ENCODE results near the gene SH2D3A. TPM values are rescaled to one million over a fixed set of nuclear protein-coding genes. Genes with fewer than 3 reads are reported as not detected.

SH2D3A gene
- total and polyA plus RNA-seq, 2 donors (not counting 3 experiments of a cell fraction or from before 2014, with no cell fraction given), result 0.04 to 0.53 TPM

DNA sequence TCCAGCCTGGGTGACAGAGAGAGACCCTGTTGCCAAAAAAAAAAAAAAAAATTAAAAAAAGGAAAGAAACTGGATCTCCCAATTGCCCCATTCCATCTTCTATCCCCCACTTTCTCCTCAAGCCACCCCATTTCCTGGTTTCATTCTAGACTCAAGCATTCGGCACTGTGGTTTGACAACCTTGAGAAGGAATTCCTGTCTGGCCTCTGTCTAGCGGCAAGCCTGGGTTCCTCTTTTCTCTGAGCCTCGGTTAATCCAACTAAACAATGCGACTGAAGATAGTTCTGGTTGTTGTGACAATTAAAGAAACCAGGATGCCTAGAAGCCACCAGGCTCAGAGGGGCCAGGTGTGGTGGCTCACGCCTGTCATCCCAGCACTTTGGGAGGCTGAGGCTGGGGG, 43.5 kb downstream of the SH2D3A start:
- ChIA-PET POLR2A (no interaction called here), CTCF (no interaction called here)
- Histone ChIP-seq H3K9me1 (replicated peaks; ENCODE audit: control insufficient read depth, extremely low read depth, insufficient read depth, low read length) (no peaks in the 10 kb centered on the region), H3K27me3 (ENCODE audit: control insufficient read depth in 2 of 2, insufficient read depth in 2 of 2, low read length in 2 of 2) (no peaks in the 10 kb centered on the region), H3K4me2 (ENCODE audit: insufficient read depth, low read length) (no peak overlapping the region), H3K4me3 (replicated peaks in 1 of 3; ENCODE audit: insufficient read depth in 1 of 3, low read depth in 1 of 3, low read length in 3 of 3) (no peak overlapping the region), H3K4me1 (ENCODE audit: control insufficient read depth, extremely low read depth, insufficient read depth, low read length) (no peaks in the 10 kb centered on the region), H3K9ac (replicated peaks; ENCODE audit: extremely low read depth, insufficient read depth, low read length) (no peak overlapping the region), H3K27ac (ENCODE audit: insufficient read depth, low read depth, low read length) (no peak overlapping the region), H2AFZ (ENCODE audit: low read depth, low read length) (no peak overlapping the region), H3K9me3 (replicated peaks; ENCODE audit: control insufficient read depth, insufficient read depth, low read length) (no peaks in the 10 kb centered on the region), H3K79me2 (ENCODE audit: control insufficient read depth, insufficient read depth, low read length) (no peaks in the 10 kb centered on the region), H4K20me1 (replicated peaks; ENCODE audit: control insufficient read depth, extremely low read depth, insufficient read depth, low read length) (no peaks in the 10 kb centered on the region), H3K36me3 (ENCODE audit: control insufficient read depth in 2 of 2, extremely low read depth in 1 of 2, insufficient read depth in 2 of 2, low read length in 2 of 2) (no peaks in the 10 kb centered on the region)
- TF ChIP-seq POLR2AphosphoS5 (IDR thresholded peaks at IDR 0.05; ENCODE audit: insufficient read depth, low read depth, low read length) (no peak), POLR2A (IDR thresholded peaks at IDR 0.05; ENCODE audit: low read depth, low read length) (no peak), EZH2 (IDR thresholded peaks at IDR 0.05; ENCODE audit: borderline replicate concordance, low read depth, low read length, severe bottlenecking) (no peak), GATA2 (IDR thresholded peaks at IDR 0.05; ENCODE audit: insufficient read depth, insufficient read length, low read depth, low read length) (no peak)
- TF ChIP-seq, protein P1, sequence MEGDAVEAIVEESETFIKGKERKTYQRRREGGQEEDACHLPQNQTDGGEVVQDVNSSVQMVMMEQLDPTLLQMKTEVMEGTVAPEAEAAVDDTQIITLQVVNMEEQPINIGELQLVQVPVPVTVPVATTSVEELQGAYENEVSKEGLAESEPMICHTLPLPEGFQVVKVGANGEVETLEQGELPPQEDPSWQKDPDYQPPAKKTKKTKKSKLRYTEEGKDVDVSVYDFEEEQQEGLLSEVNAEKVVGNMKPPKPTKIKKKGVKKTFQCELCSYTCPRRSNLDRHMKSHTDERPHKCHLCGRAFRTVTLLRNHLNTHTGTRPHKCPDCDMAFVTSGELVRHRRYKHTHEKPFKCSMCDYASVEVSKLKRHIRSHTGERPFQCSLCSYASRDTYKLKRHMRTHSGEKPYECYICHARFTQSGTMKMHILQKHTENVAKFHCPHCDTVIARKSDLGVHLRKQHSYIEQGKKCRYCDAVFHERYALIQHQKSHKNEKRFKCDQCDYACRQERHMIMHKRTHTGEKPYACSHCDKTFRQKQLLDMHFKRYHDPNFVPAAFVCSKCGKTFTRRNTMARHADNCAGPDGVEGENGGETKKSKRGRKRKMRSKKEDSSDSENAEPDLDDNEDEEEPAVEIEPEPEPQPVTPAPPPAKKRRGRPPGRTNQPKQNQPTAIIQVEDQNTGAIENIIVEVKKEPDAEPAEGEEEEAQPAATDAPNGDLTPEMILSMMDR (IDR thresholded peaks at IDR 0.05; ENCODE audit: extremely low read depth in 1 of 2, insufficient read depth in 1 of 2, low read depth in 1 of 2, low read length in 2 of 2), result no peak
- TF ChIP-seq, protein P2, sequence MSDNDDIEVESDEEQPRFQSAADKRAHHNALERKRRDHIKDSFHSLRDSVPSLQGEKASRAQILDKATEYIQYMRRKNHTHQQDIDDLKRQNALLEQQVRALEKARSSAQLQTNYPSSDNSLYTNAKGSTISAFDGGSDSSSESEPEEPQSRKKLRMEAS (IDR thresholded peaks at IDR 0.05; ENCODE audit: insufficient read depth, insufficient read length), result no peak
- dilution Hi-C loops (cut with MboI; ENCODE audit: extremely low pct_ligation_motif_present, low sequenced_read_pairs) (no loop called here), intact Hi-C loops (cut with micrococcal nuclease) (no loop called here)
- no peak for FAIRE-seq
- DNase-seq (ENCODE audit: low read depth, low spot score), result no peak
- BruUV-seq (replicated peaks), result no TSS peak
